Liver (tissue), 9 donors: ENCODE results near the gene JAKMIP3. TPM values are rescaled to one million over a fixed set of nuclear protein-coding genes. Genes with fewer than 3 reads are reported as not detected.

Source experiments
- DNase-seq: peaks from one replicate; pipeline ENCODE4 v3.0.0-alpha.2; 2017; ENCODE audit warnings: low spot score
- H3K27ac ChIP-seq, 2 donors: one replicate each; pipeline ENCODE4 v1.7.0; 2013; ENCODE audit warnings: inconsistent platforms in 2 of 2, low read length in 2 of 2, control low read depth in 1 of 2, low read depth in 1 of 2, mild to moderate bottlenecking in 1 of 2
- H3K27me3 ChIP-seq, 4 donors: one replicate each; pipeline versions ENCODE4 v1.6.1 to v1.7.0; 2013; ENCODE audit warnings: low read length in 3 of 4, inconsistent platforms in 1 of 4, mild to moderate bottlenecking in 1 of 4, moderate library complexity in 1 of 4; ENCODE audit not compliant: control insufficient read depth in 4 of 4, insufficient read depth in 4 of 4
- H3K36me3 ChIP-seq, 4 donors: one replicate each; pipeline versions ENCODE4 v1.6.1 to v1.7.0; 2013; ENCODE audit warnings: low read length in 3 of 4, mild to moderate bottlenecking in 3 of 4, low read depth in 1 of 4, moderate library complexity in 1 of 4; ENCODE audit not compliant: control insufficient read depth in 4 of 4, insufficient read depth in 3 of 4
- H3K4me1 ChIP-seq, 4 donors: one replicate each; pipeline versions ENCODE4 v1.6.1 to v1.7.0; 2013; ENCODE audit warnings: low read length in 3 of 4, mild to moderate bottlenecking in 3 of 4, moderate library complexity in 1 of 4; ENCODE audit not compliant: control insufficient read depth in 4 of 4, insufficient read depth in 4 of 4
- H3K4me3 ChIP-seq, 3 donors: one replicate each; pipeline versions ENCODE4 v1.6.1 to v1.7.0; 2013; ENCODE audit warnings: low read length in 3 of 3, control low read depth in 1 of 3, low read depth in 1 of 3, mild to moderate bottlenecking in 1 of 3
- H3K9ac ChIP-seq, 2 donors: one replicate each; pipeline ENCODE4 v1.7.0; 2013; ENCODE audit warnings: low read length in 2 of 2, mild to moderate bottlenecking in 2 of 2, moderate library complexity in 2 of 2, control low read depth in 1 of 2, low read depth in 1 of 2
- H3K9me3 ChIP-seq, 4 donors: one replicate each; pipeline versions ENCODE4 v1.6.1 to v1.7.0; 2013; ENCODE audit warnings: low read length in 3 of 4; ENCODE audit not compliant: control insufficient read depth in 4 of 4
- ATF3 ChIP-seq: IDR thresholded peaks from 2 replicates; pipeline ENCODE4 v1.6.1; 2016; ENCODE audit warnings: antibody characterized with exemption
- EGR1 ChIP-seq, 2 donors: IDR thresholded peaks; 2 replicates each; pipeline ENCODE4 v1.6.1; 2016 to 2018; ENCODE audit warnings: antibody characterized with exemption in 2 of 2, low read depth in 2 of 2
- FOXA1 ChIP-seq: IDR thresholded peaks from 2 replicates; pipeline ENCODE4 v1.6.1; 2016; ENCODE audit warnings: antibody characterized with exemption
- FOXA2 ChIP-seq: IDR thresholded peaks from 2 replicates; pipeline ENCODE4 v1.6.1; 2016; ENCODE audit warnings: antibody characterized with exemption
- HNF4A ChIP-seq, 2 donors: conservative IDR thresholded peaks; 2 replicates each; pipeline ENCODE4 v1.6.1; 2016; ENCODE audit warnings: antibody characterized with exemption in 2 of 2, mild to moderate bottlenecking in 2 of 2
- HNF4G ChIP-seq: IDR thresholded peaks from 2 replicates; pipeline ENCODE4 v1.6.1; 2016; ENCODE audit warnings: antibody characterized with exemption
- JUND ChIP-seq, 2 donors: IDR thresholded peaks; 2 replicates each; pipeline ENCODE4 v1.6.1; 2016; ENCODE audit warnings: antibody characterized with exemption in 2 of 2
- NR2F2 ChIP-seq: IDR thresholded peaks from 2 replicates; pipeline ENCODE4 v1.6.1; 2016; ENCODE audit warnings: antibody characterized with exemption
- RAD21 ChIP-seq, 2 donors: IDR thresholded peaks; 2 replicates each; pipeline ENCODE4 v1.6.1; 2016; ENCODE audit warnings: antibody characterized with exemption in 2 of 2, mild to moderate bottlenecking in 2 of 2
- REST ChIP-seq: IDR thresholded peaks from 2 replicates; pipeline ENCODE4 v1.6.1; 2016; ENCODE audit warnings: antibody characterized with exemption, mild to moderate bottlenecking
- RXRA ChIP-seq, 2 donors: IDR thresholded peaks; 2 replicates each; pipeline ENCODE4 v1.6.1; 2017 to 2018; ENCODE audit warnings: antibody characterized with exemption in 2 of 2, mild to moderate bottlenecking in 1 of 2
- SP1 ChIP-seq: IDR thresholded peaks from 2 replicates; pipeline ENCODE4 v1.6.1; 2018; ENCODE audit warnings: antibody characterized with exemption, mild to moderate bottlenecking
- TAF1 ChIP-seq: conservative IDR thresholded peaks from 2 replicates; pipeline ENCODE4 v1.6.1; 2016; ENCODE audit warnings: antibody characterized with exemption, mild to moderate bottlenecking
- YY1 ChIP-seq: IDR thresholded peaks from 2 replicates; pipeline ENCODE4 v1.6.1; 2016; ENCODE audit warnings: antibody characterized with exemption, mild to moderate bottlenecking
- WGBS: extraction: QIAGEN DNeasy Blood & Tissue Kit; methylation state at CpG from one replicate; pipeline ENCODE4 v1.1.7; 2013; 5-methylcytosine and 5-hydroxymethylcytosine counted together
- polyA plus RNA-seq, 2 donors: library from polyadenylated mRNA; stranded (reverse) in 1 of 2; unstranded in 1 of 2; fragments of 200-250 nt in 1 of 2; fragments of >200 nt in 1 of 2; fragmentation: Nextera tagmentation in 1 of 2; extraction: Ambion mirVana in 1 of 2; gene quantifications; one replicate each; pipeline versions ENCODE4 v1.2.1 to v1.2.3, GENCODE V29; 2013 to 2015
- total RNA-seq, 2 donors: library from RNA; depleted of rRNA; stranded (reverse); fragments of >200 nt; gene quantifications; one replicate each; pipeline ENCODE4 v1.2.3, GENCODE V29; 2014
- TF ChIP-seq, protein P1 (sequence below): IDR thresholded peaks from 2 replicates; pipeline ENCODE4 v1.6.1; 2016; ENCODE audit warnings: antibody characterized with exemption
- TF ChIP-seq, protein P2 (sequence below): IDR thresholded peaks from 2 replicates; pipeline ENCODE4 v1.6.1; 2016; ENCODE audit warnings: antibody characterized with exemption
- donor health status: healthy.
- donor health status: healthy.
- donor health status: healthy.
- donor health status: healthy.
- donor health status: healthy.

The JAKMIP3 gene
- total and polyA plus RNA-seq, 4 donors, result 0.08 to 0.17 (median 0.09) TPM; not detected in 1

DNA sequence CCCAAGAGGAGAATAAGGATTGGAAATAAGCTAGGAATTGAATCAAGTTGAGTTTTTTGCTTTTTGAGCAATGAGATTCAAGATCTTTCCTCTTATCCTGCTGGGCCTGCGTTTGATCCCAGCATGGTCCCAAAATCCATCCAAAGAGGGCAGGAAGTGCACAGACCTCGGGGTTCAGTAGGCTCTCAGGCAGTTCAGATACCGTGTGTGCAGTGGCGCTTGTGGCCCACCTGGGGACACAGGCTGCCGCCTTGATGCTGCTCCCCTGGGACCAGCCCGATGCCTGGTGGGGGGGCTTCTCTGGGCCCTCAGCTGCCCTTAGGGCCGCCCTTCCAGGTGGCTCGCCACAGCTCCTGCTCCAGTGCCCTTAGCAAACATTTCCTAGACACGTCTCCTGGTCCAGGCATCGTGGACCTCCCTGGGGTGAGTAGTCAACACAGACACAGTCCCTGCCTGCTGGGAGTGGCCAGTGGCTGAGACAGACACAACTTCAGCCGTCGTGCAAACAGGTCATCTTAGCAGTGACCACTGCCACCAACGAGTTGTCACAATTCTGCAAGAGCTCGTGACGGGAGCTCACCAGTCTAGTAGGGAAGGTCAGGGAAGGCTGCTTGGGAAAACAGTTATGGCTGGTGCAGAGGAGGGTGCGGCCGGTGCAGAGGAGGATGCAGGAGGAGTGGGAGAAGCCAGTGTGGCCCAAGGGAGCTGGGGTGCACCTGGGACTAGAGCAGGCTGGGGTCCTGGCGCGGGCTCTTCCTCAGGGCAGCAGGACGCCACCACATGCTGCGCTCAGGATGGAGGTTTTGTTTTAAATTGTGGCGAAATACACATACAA lies 21.7 kb upstream of the JAKMIP3 start:
- H3K9ac ChIP-seq, result no peak overlapping the region
- peaks cover 0 to 4% (median 2%) of the 10 kb centered on the region in 4 donors for H3K27me3 ChIP-seq
- no peaks in the 10 kb centered on the region for H3K9me3 ChIP-seq
- H3K4me3 ChIP-seq, result no peak overlapping the region
- DNase-seq, result no peak
- no peak overlapping the region for H3K27ac ChIP-seq
- H3K36me3 ChIP-seq, result no peaks in the 10 kb centered on the region
- no peak for TF ChIP-seq REST
- no peak for TF ChIP-seq YY1
- TF ChIP-seq EGR1 (IDR thresholded peaks at IDR 0.05; ENCODE audit: low read depth in 2 of 2), result no peak
- TF ChIP-seq, protein P1, sequence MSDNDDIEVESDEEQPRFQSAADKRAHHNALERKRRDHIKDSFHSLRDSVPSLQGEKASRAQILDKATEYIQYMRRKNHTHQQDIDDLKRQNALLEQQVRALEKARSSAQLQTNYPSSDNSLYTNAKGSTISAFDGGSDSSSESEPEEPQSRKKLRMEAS, result no peak
- TF ChIP-seq TAF1, result no peak
- peaks cover 0 to 2% (median 0%) of the 10 kb centered on the region in 4 donors for H3K4me1 ChIP-seq
- WGBS, result 49% methylated on average over 22 of the region's 22 CpGs

- H3K9ac ChIP-seq, result no peak overlapping the region
- peaks cover 0 to 4% (median 2%) of the 10 kb centered on the region in 4 donors for H3K27me3 ChIP-seq
- H3K27ac ChIP-seq, result no peak overlapping the region
- peaks cover 0 to 2% (median 0%) of the 10 kb centered on the region in 4 donors for H3K4me1 ChIP-seq
- H3K36me3 ChIP-seq, result no peaks in the 10 kb centered on the region
- TF ChIP-seq HNF4A (conservative IDR thresholded peaks at IDR 0.05) (no peak), ATF3 (no peak), TAF1 (no peak), JUND (IDR thresholded peaks at IDR 0.05) (no peak), SP1 (no peak), REST (no peak), NR2F2 (no peak), FOXA2 (no peak), RXRA (IDR thresholded peaks at IDR 0.05) (no peak), EGR1 (IDR thresholded peaks at IDR 0.05; ENCODE audit: low read depth in 2 of 2) (no peak), HNF4G (no peak), FOXA1 (no peak), RAD21 (IDR thresholded peaks at IDR 0.05) (no peak)
- TF ChIP-seq, protein P1, result no peak
- TF ChIP-seq, protein P2, sequence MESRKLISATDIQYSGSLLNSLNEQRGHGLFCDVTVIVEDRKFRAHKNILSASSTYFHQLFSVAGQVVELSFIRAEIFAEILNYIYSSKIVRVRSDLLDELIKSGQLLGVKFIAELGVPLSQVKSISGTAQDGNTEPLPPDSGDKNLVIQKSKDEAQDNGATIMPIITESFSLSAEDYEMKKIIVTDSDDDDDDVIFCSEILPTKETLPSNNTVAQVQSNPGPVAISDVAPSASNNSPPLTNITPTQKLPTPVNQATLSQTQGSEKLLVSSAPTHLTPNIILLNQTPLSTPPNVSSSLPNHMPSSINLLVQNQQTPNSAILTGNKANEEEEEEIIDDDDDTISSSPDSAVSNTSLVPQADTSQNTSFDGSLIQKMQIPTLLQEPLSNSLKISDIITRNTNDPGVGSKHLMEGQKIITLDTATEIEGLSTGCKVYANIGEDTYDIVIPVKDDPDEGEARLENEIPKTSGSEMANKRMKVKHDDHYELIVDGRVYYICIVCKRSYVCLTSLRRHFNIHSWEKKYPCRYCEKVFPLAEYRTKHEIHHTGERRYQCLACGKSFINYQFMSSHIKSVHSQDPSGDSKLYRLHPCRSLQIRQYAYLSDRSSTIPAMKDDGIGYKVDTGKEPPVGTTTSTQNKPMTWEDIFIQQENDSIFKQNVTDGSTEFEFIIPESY, result no peak
- no peak overlapping the region for H3K4me3 ChIP-seq
- 84% methylated on average over 18 of the region's 18 CpGs for WGBS
- no peak for DNase-seq
- H3K9me3 ChIP-seq, result no peaks in the 10 kb centered on the region
These were observed 20.9 kb upstream of the JAKMIP3 start for GRCh38 chr10:132044803-132045202.
